ENCODE measurements around the gene RBM20. TPM values are rescaled to one million over a fixed set of nuclear protein-coding genes. Genes with fewer than 3 reads are reported as not detected.

The RBM20 gene
- total and polyA plus RNA-seq, 5 experiments from 2014 or later, result 0.20 to 0.93 (median 0.49) TPM

GRCh38 chr10:110883924-110884323 lies 239.8 kb downstream of the RBM20 start:
- POLR2A ChIA-PET, result interaction anchor here (0.9 to 2.1 kb wide), 4 partner anchors 8 to 50 kb away, joined by 3 to 5 read pairs (median 4); no protein-coding TSS in a partner anchor
- H3K27ac Mint-ChIP-seq, result peak overlapping the region; percentile 54 to 90 (median 84)
- peak overlapping the region; percentile 31 to 83 (median 72) for H3K4me3 Mint-ChIP-seq
- peaks cover 21 to 81% (median 31%) of the 10 kb centered on the region in 3 donors for H3K36me3 Mint-ChIP-seq
- H3K9me3 Mint-ChIP-seq, result no peaks in the 10 kb centered on the region
- peak in 1 of 2 donors; percentile 40 for ATAC-seq
- no peak for DNase-seq
- no peaks in the 10 kb centered on the region for H3K27me3 Mint-ChIP-seq
- H3K4me1 Mint-ChIP-seq, result peaks cover 30 to 79% (median 66%) of the 10 kb centered on the region in 4 donors

GRCh38 chr10:110885932-110886674 lies 242.0 kb downstream of the RBM20 start:
- Mint-ChIP-seq H3K36me3 (peaks cover 20 to 81% (median 34%) of the 10 kb centered on the region in 3 donors), H3K27me3 (no peaks in the 10 kb centered on the region), H3K9me3 (no peaks in the 10 kb centered on the region), H3K4me1 (peaks cover 22 to 71% (median 56%) of the 10 kb centered on the region in 4 donors), H3K4me3 (peak overlapping the region in 6 of 10 donors; percentile 3 to 16 (median 11)), H3K27ac (peak overlapping the region; percentile 0 to 75 (median 36))
- ATAC-seq (no peak), DNase-seq (no peak)
- POLR2A ChIA-PET, result interaction anchor here (1.0 kb wide), 1 partner anchor 13 kb away, joined by 3 read pairs; no protein-coding TSS in a partner anchor

- H3K27ac Mint-ChIP-seq, result peak overlapping the region in 6 of 10 donors; percentile 16 to 85 (median 40)
- no peak for DNase-seq
- POLR2A ChIA-PET, result interaction anchor here (1.0 kb wide), 1 partner anchor 15 kb away, joined by 5 read pairs; no protein-coding TSS in a partner anchor
- no peaks in the 10 kb centered on the region for H3K27me3 Mint-ChIP-seq
- peaks cover 17 to 69% (median 53%) of the 10 kb centered on the region in 4 donors for H3K4me1 Mint-ChIP-seq
- no peaks in the 10 kb centered on the region for H3K9me3 Mint-ChIP-seq
- peak overlapping the region in 1 of 10 donors; percentile 26 for H3K4me3 Mint-ChIP-seq
- H3K36me3 Mint-ChIP-seq, result peaks cover 14 to 79% (median 31%) of the 10 kb centered on the region in 3 donors
- no peak for ATAC-seq
These were observed 243.4 kb downstream of the RBM20 start for GRCh38 chr10:110887560-110887959.

Other genes starting within 250 kb of the RBM20 start
- gene DUSP5, start 146.4 kb upstream of the RBM20 start, total RNA-seq, result 1 to 10 TPM; 1.1 to 1.2 TPM
- gene DUSP5, start 146.4 kb upstream of the RBM20 start, polyA plus RNA-seq, result 1 to 10 TPM in 1 of 3 donors, under 1 TPM in 2; 0.13 to 2.7 (median 0.44) TPM
- 10 to 100 TPM; 53.9 to 55.3 TPM for gene SMC3, start 76.6 kb upstream of the RBM20 start, total RNA-seq
- 10 to 100 TPM; 66.7 to 77.6 (median 70.2) TPM for gene SMC3, start 76.6 kb upstream of the RBM20 start, polyA plus RNA-seq
- 100 to 1,000 TPM; 361 to 367 TPM for gene PDCD4, start 227.6 kb downstream of the RBM20 start, total RNA-seq
- gene PDCD4, start 227.6 kb downstream of the RBM20 start, polyA plus RNA-seq, result 100 to 1,000 TPM; 318 to 385 (median 341) TPM

All from naive thymus-derived CD8-positive, alpha-beta T cell (primary cell).